ENCODE data around the gene ITGA11.

The ITGA11 gene

GRCh38 chr15:68352401-68353062, 79.4 kb downstream of the ITGA11 start:
- DNase-seq (ENCODE audit: low read depth in 2 of 2): no peak

- DNase-seq (ENCODE audit: low read depth in 2 of 2): no peak
Measured at GRCh38 chr15:68349151-68349550, 82.8 kb downstream of the ITGA11 start.

GRCh38 chr15:68348606-68349005, 83.4 kb downstream of the ITGA11 start:
- DNase-seq (ENCODE audit: low read depth in 2 of 2): no peak

- no peak for DNase-seq (ENCODE audit: low read depth in 2 of 2)
Measured at GRCh38 chr15:68348081-68348480, 83.9 kb downstream of the ITGA11 start.

- DNase-seq (ENCODE audit: low read depth in 2 of 2): no peak
Measured at GRCh38 chr15:68347392-68347791, 84.6 kb downstream of the ITGA11 start.

- no peak for DNase-seq (ENCODE audit: low read depth in 2 of 2)
Measured at GRCh38 chr15:68346979-68347378, 85.0 kb downstream of the ITGA11 start.

- DNase-seq (ENCODE audit: low read depth in 2 of 2): no peak
Measured at GRCh38 chr15:68345481-68345880, 86.5 kb downstream of the ITGA11 start.

- no peak for DNase-seq (ENCODE audit: low read depth in 2 of 2)
Measured at GRCh38 chr15:68344600-68344999, 87.4 kb downstream of the ITGA11 start.

GRCh38 chr15:68343579-68344225, 88.3 kb downstream of the ITGA11 start:
- no peak for DNase-seq (ENCODE audit: low read depth in 2 of 2)

- no peak for DNase-seq (ENCODE audit: low read depth in 2 of 2)
Measured at GRCh38 chr15:68341760-68342725, 89.9 kb downstream of the ITGA11 start.

- no peak for DNase-seq (ENCODE audit: low read depth in 2 of 2)
Measured at GRCh38 chr15:68340726-68341671, 91.0 kb downstream of the ITGA11 start.

GRCh38 chr15:68339481-68339880, 92.5 kb downstream of the ITGA11 start:
- no peak for DNase-seq (ENCODE audit: low read depth in 2 of 2)

GRCh38 chr15:68337826-68338225, 94.1 kb downstream of the ITGA11 start:
- DNase-seq (ENCODE audit: low read depth in 2 of 2): no peak

- no peak for DNase-seq (ENCODE audit: low read depth in 2 of 2)
Measured at GRCh38 chr15:68336516-68336915, 95.4 kb downstream of the ITGA11 start.

GRCh38 chr15:68335655-68336054, 96.3 kb downstream of the ITGA11 start:
- no peak for DNase-seq (ENCODE audit: low read depth in 2 of 2)

GRCh38 chr15:68335251-68335650, 96.7 kb downstream of the ITGA11 start:
- no peak for DNase-seq (ENCODE audit: low read depth in 2 of 2)

- DNase-seq (ENCODE audit: low read depth in 2 of 2): no peak
Measured at GRCh38 chr15:68334661-68335124, 97.3 kb downstream of the ITGA11 start.

- DNase-seq (ENCODE audit: low read depth in 2 of 2): no peak
Measured at GRCh38 chr15:68333775-68334470, 98.0 kb downstream of the ITGA11 start.

- DNase-seq (ENCODE audit: low read depth in 2 of 2): no peak
Measured at GRCh38 chr15:68332266-68332665, 99.7 kb downstream of the ITGA11 start.

- DNase-seq (ENCODE audit: low read depth in 2 of 2): no peak
Measured at GRCh38 chr15:68330901-68331300, 101.1 kb downstream of the ITGA11 start.

- no peak for DNase-seq (ENCODE audit: low read depth in 2 of 2)
Measured at GRCh38 chr15:68330416-68330815, 101.5 kb downstream of the ITGA11 start.
